NB4 (cell line): ENCODE results near the gene MAP3K5.

Experiments
- CTCF ChIP-seq: IDR thresholded peaks from one replicate; pipeline ENCODE4 v1.5.1; 2012; ENCODE audit warnings: low read depth, low read length
- MAX ChIP-seq: IDR thresholded peaks from 2 replicates; pipeline ENCODE4 v1.6.1; 2011; ENCODE audit warnings: low read depth, low read length
- MYC ChIP-seq: IDR thresholded peaks from 2 replicates; pipeline ENCODE4 v1.6.1; 2011; ENCODE audit warnings: low read depth, low read length
- POLR2A ChIP-seq: IDR thresholded peaks from 2 replicates; pipeline ENCODE4 v1.6.1; 2011; ENCODE audit warnings: mild to moderate bottlenecking; ENCODE audit not compliant: insufficient read length; ENCODE audit errors: extremely low read depth

- TF ChIP-seq CTCF, result no peak
- no peak for TF ChIP-seq POLR2A
- no peak for TF ChIP-seq MAX
- no peak for TF ChIP-seq MYC
Measured at GRCh38 chr6:136529710-136530109, 262.6 kb downstream of the MAP3K5 start.
